CMK (cell line): ENCODE measurements around the gene HOXD9.

Source experiments
- DNase-seq: peaks from one replicate; pipeline ENCODE4 v3.0.0-alpha.2; 2010; ENCODE audit warnings: low read depth

The HOXD9 gene

DNA sequence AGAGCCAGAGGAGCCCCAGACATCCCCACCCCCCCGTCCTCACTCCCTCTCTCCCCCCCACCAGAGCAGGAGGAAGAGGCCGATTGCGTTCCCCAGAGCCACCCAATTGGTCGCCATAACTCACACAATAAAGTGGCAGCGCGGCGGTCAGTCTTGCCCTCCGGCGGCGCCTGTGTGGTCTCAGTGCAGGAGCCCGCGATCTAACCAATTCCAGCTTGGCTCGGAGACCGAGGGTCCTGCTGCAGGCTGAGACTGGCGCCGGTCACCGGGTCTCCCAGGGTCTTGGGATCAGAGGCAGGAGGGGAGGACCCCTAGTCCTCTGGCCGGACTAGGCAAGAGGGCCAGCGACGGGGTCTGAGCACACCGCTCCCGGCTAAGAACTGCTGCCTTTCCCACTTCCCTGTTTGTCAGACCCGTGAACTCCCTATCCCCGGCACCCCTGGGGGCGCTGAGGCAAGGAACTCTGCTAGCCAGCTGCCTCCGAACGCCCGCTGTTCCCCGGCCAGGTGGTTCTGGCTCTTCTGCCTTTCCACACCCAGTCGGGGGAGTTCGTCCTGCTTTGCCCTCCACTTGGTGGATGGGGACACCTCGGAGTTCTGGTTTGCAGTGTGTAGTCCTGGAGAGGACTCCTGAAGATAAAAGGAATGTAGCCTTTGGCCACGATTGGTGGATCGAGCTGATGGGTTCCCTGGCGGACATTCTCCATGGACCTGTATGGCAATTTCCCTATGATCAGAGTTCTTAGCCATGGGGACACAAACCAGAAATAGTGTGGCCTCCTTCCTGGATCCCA is 24.0 kb upstream of the HOXD9 start:
- DNase-seq = no peak

DNA sequence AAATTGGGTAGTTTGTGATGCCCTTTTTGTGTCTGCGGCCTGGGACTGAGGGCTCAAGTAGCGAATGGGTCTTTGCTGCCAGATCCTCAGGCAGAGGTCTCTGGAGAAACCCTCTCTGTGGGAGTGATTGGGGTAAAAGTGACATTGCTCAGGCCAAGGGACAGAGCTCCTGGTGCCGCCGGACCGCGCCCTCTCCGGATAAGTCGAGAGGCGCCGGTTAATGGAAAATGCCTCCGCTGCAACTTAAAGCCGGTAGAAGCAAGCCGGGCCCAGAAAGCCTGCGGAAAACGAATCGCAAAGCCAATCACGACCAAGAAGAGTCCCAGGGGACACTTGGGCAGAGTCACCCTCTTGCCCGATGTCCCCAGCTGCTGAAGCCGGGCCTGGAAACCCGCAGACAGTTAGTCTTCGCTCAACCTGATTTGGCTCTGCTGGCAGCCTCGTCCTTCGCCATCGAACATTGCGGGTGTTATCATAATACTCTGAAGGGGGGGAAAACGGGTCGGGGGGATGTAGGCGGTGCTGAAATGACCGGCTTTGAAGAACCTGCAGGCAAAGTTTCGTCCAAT is 23.3 kb upstream of the HOXD9 start:
- DNase-seq = no peak

DNA sequence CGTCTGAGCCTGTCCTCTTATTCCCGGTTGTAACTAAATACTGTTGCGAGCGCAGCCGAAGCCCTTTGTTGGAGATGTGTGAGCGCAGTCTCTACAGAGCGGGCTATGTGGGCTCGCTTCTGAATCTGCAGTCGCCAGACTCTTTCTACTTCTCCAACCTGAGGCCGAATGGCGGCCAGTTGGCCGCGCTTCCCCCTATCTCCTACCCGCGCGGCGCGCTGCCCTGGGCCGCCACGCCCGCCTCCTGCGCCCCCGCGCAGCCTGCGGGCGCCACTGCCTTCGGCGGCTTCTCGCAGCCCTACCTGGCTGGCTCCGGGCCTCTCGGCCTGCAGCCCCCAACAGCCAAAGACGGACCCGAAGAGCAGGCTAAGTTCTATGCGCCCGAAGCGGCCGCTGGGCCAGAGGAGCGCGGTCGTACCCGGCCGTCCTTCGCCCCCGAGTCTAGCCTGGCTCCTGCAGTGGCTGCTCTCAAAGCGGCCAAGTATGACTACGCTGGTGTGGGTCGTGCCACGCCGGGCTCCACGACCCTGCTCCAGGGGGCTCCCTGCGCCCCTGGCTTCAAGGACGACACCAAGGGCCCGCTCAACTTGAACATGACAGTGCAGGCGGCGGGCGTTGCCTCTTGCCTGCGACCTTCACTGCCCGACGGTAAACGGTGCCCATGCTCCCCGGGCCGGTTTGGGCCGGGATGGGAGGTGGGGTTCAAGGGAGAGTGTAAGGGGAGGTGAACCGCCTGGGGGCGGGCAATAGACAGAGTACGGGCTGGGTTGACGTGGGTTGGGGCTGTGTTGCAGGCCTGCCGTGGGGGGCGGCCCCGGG is 22.6 kb upstream of the HOXD9 start, which contains the start of gene HOXD12:
HOXD12 (plus strand) TSS at position 68 of the 819 bp plus-strand sequence; CDS start at position 75, 7 bp downstream.
- DNase-seq = no peak

DNA sequence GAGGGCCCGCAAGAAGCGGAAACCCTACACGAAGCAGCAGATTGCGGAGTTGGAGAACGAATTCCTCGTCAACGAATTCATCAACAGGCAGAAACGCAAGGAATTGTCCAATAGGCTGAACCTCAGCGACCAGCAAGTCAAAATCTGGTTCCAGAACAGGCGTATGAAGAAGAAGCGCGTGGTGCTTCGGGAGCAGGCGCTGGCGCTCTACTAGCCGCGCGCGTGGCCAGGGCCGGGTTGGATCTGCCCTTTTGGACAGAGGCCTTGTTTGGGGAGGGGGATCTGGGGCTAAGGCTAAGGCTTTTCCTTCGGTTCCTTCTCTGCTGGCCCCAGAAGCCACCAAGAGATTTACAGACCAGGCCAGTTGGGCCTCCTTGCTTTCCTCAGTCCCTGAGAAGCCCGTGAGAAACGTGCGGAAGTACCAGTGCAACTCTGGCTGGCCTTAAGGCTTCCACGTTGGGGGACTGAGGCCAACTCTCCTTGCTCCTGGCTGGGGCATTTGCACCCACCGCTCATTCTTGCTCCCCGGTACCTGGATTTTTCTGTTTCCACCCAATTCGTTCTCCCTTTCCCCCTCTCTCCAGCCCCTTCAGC is 21.9 kb upstream of the HOXD9 start:
- DNase-seq = no peak

DNA sequence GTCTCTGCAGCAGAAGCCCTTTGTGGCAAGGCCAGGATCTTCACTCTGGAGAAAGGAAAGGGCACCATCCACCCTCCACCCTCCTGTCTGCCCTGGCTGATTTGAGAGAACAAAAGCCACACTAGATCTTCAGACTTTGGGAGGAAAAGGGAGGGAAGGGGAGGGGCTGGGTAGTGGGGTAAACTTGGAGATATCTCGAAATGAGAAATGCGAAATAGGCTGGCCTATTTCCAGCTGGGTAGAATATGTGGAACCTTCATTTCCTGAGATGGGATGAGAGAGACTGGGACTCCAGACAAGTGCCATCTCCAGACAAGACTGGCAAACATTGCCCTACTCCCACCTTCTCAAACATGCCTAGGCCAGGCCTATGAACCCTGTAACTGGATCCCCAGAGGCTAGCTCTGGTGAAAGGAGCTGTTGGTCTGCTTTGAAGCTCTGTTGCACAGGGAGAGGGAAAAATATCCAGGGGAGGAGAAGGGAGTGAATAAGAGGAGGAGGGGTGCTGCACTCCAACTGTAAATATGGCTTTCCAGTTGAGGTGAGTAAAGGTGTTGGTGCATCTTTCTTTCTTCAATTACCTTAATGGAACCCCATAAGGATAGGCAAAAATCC is 21.2 kb upstream of the HOXD9 start:
- no peak for DNase-seq

DNA sequence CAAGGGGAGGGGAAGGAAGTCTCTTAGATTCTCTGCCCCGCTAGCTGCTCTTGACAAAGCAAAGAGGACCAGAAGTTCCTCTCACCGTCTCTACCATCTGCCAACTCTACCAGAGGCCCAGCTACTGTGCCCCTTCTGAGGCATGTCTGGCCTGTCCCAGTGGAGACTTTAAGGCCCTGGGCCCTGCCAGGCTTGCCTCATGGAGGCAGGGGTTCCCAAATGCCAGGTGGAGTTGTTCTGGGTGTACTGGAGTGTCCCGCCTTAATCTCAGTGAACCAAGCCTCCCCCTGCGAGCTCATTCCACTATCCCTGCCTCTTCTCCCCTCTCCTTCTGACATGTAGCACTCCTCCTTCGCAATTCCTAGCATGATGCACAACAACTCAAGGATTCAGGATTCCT is 20.7 kb upstream of the HOXD9 start:
- DNase-seq = no peak

DNA sequence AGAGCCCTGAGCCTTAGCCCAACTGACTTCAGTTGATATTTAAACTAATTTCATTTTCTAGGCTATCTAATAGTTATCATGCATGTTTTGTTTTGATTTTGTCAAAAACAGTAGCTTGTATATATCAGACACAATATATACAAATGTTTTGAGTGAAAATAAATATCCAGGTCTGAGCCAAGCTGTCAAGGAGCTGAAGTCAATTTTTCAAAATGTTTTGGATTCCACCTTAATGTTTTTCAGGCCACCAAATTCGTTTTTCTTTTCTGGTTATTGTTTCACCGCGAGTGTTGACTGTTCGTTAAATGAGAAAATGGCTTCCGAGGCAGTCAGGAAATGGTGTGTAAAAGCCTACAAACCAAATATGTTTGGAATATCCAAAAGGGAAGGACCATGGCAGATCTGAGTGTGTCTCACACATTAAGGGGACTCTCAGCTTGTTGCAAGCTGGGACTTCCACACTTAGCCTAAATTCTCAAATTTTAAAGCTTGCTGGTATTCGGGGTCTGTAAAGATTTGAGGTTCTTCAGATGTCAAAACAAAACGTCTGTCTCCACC is 20.1 kb upstream of the HOXD9 start:
- no peak for DNase-seq

DNA sequence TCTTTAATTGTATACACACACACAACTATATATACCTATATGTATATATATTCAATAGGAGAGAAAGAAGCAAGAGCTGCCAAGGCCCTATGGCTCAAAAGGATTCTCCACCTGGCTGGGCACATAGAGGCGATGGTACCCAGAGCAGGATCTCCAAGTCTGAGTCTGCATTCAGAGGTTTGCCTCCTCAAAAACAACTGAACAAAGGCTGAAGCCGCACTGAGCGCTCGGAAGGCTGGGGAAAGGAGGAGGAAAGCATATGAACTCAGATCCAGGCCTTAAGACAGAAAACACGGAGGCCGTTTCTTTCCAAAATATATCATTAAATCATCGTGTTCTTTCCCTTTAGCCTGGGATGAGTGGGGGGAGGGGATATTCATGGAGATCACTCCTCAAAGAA is 19.3 kb upstream of the HOXD9 start:
- no peak for DNase-seq

DNA sequence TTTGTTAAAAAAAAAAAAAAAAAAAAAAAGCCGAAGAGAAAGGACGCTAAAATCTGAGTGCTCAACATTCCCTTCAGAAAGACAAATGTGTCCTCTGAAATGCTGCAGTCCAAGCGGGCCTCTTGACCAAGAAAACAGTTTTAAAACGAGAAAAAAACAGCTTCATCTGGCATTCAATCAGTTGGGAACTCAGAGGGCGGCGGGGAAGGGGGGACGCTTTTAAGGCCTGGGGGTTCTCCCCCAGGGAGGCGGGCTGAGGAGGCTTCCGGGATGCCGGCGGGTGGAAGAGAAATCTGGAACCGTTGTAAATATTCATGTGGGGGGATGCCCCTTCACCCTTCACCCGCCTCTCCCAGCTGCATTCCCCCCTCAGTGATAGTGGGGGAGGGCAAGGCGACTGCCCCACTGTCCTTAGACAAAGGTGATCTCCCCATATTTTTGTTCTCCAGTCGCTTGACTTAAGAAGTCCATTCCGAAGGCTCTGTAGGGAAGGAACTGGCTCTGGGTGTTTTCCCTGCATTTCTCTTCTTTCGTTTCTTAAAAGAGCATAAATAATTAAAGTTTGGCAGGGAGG is 18.7 kb upstream of the HOXD9 start:
- no peak for DNase-seq

DNA sequence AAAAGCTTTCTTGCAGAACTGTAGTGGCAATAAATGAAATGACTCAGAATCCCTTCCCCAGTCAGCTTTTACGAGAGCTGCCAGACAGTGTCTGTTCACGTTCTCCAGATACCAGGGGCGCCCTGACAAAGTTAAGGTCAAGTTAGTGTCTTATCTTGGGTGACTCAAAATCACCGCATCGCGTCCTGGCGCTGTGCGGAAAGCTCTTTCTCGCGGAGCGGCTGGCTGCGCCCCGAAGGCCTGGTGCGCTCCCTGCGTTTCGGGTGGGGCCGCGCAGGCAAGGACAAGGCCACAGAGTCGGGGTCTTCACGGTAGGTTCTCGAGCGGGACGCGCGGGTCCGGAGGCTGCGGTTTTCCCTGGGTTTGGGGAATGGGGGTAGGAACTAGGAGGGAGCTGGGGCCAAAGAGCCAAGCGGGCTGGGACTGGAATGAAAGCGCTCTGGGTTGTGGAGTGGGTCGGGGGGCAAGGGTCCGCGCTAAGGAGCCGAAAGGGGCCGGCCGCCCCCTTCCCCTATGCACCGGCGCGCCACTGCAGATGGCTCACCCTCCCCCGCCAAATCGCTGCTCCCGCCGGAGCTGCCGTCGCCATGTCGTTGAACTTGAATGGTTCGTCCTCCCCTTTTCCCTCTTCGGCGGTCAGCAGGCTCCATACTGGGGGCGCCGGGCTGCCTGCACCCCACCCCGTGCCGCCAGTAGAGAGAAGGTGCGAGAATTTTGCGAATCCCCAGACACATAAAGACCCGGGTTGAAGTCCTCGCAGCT is 18.0 kb upstream of the HOXD9 start:
- no peak for DNase-seq

DNA sequence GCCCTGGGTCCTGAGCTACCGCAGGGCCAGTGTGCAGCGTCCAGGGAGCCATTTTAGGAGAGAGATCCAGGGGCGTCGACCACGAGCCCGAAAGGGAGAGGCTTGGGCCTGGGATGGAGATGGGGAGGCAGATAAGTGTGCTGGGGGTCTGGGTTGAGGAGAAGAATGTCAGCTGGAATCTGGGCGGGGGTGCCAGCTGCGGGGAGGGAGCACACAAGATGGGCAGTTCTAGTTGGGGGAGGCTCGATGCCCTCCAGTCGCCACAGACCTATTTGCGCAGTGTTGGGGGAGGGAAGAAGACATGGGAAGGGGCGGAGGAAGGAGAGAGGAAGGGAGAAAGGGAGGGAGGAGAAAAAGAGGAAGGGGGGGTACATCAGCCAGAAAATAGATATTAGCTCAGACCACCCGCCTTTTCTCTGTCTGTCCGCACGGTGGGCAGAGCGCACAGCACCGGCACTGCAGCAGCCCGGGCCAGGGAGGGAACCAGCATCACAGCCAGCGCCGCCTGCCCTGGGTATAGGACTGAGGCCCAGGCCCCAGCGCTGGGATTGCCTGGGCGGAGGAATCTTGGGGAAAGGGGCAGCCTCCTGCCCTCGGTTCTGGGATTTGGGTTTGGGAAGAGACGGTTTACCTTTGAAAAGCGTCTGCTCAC is 17.3 kb upstream of the HOXD9 start:
- DNase-seq = no peak

DNA sequence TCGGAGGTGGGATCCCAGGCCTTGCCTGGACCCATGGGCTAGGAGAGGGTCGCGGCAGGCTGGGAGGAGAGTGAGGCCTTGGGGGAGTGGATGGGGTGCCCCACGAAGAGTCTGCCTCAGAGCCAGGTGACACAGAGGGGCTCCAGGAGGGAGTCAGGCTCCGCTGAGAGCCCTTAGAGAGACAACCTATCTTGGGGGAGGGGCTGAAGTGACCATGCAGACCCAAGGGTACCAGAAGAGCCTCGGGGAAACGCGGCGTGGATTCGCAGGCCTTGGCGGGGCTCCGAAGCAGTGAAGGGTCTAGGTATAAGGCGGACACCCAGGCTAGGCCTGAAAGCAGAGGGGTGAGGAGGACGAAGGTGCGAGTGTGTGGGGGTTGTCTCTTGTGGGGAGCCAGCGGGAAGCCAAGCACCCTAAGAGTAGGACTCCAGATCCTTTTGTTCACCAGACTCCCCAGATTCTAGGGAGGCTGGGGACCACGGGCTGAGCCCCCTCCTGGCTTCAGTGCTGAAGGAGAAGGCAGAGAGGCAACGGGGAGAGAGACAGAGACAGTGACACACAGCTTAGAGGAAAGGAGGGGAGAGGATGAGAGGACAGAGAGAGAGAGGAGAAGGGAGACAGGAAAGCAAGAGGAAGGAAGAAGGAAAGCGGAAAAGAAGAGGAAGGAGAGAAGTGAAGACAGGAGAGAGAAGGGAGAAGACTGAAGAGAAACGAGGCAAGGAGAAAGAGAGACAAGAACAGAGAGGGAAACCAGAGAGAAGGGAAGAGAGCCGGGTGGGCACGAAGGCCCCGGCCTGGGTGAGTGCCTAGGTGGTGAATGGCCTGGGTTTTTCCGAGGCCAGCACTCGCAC is 16.6 kb upstream of the HOXD9 start:
- DNase-seq = no peak

DNA sequence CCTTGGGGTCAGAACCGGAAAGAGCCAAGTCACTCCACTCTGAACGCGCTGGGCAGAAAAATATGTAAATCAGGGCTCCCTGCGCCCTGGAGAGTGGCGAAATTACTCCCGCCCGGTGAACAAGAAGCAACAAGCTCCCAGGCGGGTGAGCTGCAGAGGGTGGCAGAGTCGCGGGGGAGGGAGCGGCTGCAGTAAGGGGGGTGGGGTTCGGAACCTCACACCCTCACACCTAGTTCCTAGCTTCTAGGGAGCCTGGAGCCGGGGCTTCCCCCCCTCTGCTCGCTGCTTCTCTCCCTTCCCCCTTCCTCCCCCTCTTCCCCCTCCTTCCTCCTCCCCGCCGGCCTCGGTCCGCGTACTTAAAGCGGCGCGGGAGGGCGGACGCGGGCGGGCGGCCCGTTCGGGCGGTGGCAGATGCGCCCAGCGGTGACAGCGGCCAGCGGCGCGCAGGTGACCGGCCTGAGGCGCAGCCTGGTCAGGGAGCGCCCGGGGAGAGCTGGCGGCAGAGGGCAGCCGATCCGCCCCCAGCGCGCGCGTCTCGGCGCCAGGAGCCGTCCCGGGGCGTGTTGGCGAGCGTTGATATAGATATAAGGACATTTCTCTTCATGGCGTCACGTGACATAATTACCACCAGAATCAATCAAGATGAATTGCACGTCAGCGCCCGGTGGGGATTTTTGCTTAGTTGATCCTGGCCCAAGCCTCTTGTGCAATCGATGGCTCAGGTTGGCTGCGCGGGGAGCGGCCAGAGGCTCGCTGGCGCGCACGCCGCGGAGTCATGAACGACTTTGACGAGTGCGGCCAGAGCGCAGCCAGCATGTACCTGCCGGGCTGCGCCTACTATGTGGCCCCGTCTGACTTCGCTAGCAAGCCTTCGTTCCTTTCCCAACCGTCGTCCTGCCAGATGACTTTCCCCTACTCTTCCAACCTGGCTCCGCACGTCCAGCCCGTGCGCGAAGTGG is 15.7 kb upstream of the HOXD9 start, which contains the start of gene HOXD11:
HOXD11 (plus strand) TSS at position 700 of the 959 bp plus-strand sequence; CDS start at position 776, 76 bp downstream.
- DNase-seq = no peak

DNA sequence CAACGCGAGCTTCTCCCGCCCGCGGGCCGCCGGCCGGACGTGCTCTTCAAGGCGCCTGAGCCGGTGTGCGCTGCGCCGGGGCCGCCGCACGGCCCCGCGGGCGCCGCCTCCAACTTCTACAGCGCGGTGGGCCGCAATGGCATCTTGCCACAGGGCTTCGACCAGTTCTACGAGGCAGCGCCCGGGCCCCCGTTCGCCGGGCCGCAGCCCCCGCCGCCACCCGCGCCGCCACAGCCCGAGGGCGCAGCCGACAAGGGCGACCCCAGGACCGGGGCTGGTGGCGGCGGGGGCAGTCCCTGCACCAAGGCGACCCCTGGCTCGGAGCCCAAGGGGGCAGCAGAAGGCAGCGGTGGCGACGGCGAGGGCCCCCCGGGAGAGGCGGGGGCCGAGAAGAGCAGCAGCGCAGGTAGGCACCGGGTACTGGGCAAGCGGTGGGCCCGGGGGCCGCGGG is 14.8 kb upstream of the HOXD9 start:
- no peak for DNase-seq

DNA sequence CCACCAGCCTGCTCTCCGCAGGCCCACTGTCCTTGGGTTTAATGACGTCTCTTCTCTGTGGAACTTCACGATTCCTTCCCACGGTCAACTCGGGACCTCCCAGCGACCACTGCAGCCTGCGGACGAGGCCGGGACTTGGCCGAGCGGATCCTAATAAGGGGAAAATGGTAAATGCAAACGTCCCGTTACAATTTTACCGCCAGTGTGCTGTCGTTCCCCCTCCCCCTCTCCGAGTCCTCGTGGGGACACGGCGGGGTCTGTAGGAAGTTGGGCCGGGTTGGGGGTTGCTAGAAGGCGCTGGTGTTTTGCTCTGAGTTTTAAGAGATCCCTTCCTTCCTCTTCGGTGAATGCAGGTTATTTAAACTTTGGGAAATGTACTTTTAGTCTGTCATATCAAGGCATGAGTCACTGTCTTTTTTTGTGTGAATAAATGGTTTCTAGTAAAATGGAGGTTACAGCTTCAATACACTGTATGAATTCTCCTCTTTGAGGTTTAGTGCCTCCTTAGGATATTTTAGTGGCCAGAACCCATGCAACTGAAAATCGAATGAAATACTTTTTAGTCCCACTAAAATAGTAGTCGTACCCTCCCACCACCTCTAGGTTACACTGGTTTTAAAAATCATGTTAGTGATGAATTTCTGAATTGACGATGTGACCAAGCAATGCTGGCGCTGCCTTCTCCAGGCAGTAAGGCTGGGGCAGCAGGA is 13.2 kb upstream of the HOXD9 start:
- DNase-seq = no peak

DNA sequence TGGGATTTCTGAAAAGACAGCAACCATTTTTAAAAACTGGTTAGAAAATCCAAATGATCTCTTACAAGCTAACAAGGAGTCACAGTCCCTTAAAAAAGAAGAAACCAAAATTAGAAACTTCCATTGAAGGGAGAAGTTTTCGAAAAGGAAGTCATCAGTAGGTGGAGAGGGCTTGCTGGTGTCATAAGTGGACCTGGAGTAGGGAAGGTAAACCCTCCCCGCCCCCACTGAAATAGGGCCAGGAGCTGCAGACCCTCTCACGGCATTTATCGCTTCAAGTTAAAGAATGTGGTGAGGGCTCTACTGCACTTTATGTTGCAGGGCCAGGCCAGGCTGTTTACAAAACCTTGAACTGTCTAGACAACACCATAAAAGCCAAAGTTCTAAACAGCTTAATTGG is 12.6 kb upstream of the HOXD9 start:
- no peak for DNase-seq
